Measurements from ENCODE around the gene TTYH1. TPM values are rescaled to one million over a fixed set of nuclear protein-coding genes. Genes with fewer than 3 reads are reported as not detected.

TTYH1 gene
- total RNA-seq, 2 donors from 2014 or later = 0.47 to 2.4 TPM

DNA sequence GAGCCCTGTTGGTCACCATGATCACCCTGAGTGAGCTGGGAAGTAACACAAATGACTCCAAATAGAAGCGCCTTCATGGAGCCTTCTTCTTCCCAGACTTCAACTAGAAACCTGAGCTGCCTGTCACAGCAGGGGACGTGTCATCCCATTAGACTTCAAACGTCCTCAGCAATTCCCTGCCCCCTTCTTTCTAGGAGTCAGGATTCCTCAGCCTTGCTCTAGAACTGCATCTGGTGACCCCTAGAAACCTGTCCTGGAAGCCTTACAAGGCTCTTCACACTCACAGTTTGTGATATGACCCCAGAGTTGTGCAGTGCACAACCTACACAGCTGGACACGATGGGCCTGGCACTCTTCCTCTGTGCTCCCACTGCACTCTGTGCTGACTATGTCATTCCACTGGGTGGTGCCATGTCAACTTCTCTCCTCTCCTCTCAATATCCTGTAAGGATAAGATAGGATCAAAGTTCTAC is 23.6 kb upstream of the TTYH1 start:
- no peak overlapping the region for H3K9ac ChIP-seq (ENCODE audit: low read depth in 2 of 2, low read length in 2 of 2)
- H3K27ac ChIP-seq = no peak overlapping the region
- TF ChIP-seq, protein P1, sequence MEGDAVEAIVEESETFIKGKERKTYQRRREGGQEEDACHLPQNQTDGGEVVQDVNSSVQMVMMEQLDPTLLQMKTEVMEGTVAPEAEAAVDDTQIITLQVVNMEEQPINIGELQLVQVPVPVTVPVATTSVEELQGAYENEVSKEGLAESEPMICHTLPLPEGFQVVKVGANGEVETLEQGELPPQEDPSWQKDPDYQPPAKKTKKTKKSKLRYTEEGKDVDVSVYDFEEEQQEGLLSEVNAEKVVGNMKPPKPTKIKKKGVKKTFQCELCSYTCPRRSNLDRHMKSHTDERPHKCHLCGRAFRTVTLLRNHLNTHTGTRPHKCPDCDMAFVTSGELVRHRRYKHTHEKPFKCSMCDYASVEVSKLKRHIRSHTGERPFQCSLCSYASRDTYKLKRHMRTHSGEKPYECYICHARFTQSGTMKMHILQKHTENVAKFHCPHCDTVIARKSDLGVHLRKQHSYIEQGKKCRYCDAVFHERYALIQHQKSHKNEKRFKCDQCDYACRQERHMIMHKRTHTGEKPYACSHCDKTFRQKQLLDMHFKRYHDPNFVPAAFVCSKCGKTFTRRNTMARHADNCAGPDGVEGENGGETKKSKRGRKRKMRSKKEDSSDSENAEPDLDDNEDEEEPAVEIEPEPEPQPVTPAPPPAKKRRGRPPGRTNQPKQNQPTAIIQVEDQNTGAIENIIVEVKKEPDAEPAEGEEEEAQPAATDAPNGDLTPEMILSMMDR (IDR thresholded peaks at IDR 0.05) = no peak
- H3K4me1 ChIP-seq = no peaks in the 10 kb centered on the region
- H3K9me3 ChIP-seq = no peaks in the 10 kb centered on the region
- intact Hi-C loops (cut with DNase I) = no loop called here
- no peaks in the 10 kb centered on the region for H3K36me3 ChIP-seq
- H3K27me3 ChIP-seq = no peaks in the 10 kb centered on the region
- no peak overlapping the region for H3K4me3 ChIP-seq
- no peak for DNase-seq

DNA sequence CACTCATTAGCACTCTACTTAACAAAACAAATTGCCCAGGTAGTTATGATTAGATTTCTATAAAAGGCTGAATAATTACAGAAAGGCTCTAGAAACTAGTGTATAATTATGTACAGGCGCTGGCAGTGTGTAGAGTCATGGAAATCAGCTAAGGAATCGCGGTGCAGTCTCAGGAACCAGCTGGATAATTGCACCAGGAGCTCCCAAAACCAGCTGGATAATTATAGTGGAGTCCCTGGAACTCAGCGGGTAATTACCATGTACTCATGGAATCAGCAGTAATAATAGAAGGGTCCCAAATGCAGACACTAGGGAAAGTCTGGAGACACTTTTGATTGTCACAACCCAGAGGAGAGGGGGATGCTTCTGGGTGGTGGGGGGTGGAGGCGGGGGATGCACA is 23.2 kb upstream of the TTYH1 start:
- H3K27ac ChIP-seq = no peak overlapping the region
- no peaks in the 10 kb centered on the region for H3K9me3 ChIP-seq
- H3K36me3 ChIP-seq = no peaks in the 10 kb centered on the region
- no peaks in the 10 kb centered on the region for H3K27me3 ChIP-seq
- TF ChIP-seq, protein P1 (IDR thresholded peaks at IDR 0.05) = no peak
- DNase-seq = no peak
- no peak overlapping the region for H3K9ac ChIP-seq (ENCODE audit: low read depth in 2 of 2, low read length in 2 of 2)
- intact Hi-C loops (cut with DNase I) = no loop called here
- H3K4me1 ChIP-seq = no peaks in the 10 kb centered on the region
- no peak overlapping the region for H3K4me3 ChIP-seq

DNA sequence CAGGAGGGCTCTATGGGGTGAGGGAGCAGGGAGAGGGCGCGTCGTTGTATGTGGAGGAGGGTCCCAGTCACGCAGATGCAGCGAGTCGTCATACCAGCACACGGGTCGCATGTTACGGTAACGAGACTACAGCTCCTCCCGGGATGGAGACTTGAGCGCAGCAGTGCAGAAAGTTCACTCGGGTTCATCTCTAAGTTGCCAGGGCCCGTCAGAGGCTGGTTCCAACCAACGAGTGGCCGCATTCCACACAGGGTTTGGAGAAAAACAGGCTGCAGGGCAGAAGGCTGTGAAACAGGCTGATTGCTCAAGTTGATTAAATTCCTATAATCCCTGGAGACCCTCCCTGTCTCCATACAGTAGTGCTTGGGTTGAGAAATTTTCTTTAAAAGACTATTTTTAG is 21.9 kb upstream of the TTYH1 start:
- Histone ChIP-seq H3K9ac (ENCODE audit: low read depth in 2 of 2, low read length in 2 of 2) (no peak overlapping the region), H3K4me3 (no peak overlapping the region), H3K36me3 (no peaks in the 10 kb centered on the region), H3K4me1 (no peaks in the 10 kb centered on the region), H3K27me3 (no peaks in the 10 kb centered on the region), H3K27ac (no peak overlapping the region), H3K9me3 (no peaks in the 10 kb centered on the region)
- intact Hi-C loops (cut with DNase I) = no loop called here
- no peak for DNase-seq
- TF ChIP-seq, protein P1 (IDR thresholded peaks at IDR 0.05) = no peak

DNA sequence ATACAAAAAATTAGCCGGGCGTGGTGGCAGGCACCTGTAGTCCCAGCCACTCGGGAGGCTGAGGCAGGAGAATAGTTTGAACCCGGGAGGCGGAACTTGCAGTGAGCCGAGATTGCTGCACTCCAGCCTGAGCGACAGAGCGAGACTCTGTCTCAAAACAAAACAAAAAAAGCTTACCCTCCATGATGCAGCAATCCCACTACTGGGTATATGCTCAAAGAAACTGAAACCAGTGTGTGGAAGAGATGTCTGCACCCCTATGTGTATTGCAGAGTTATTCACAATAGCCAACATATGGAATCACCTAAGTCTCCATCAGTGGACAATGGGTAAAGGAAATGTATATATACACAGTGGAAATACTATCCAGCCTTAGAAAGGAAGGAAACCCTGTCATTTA is 19.6 kb upstream of the TTYH1 start:
- no peak overlapping the region for H3K9ac ChIP-seq (ENCODE audit: low read depth in 2 of 2, low read length in 2 of 2)
- H3K36me3 ChIP-seq = no peaks in the 10 kb centered on the region
- H3K27ac ChIP-seq = no peak overlapping the region
- no peaks in the 10 kb centered on the region for H3K4me1 ChIP-seq
- intact Hi-C loops (cut with DNase I) = no loop called here
- DNase-seq = no peak
- H3K4me3 ChIP-seq = no peak overlapping the region
- no peaks in the 10 kb centered on the region for H3K9me3 ChIP-seq
- TF ChIP-seq, protein P1 (IDR thresholded peaks at IDR 0.05) = no peak
- no peaks in the 10 kb centered on the region for H3K27me3 ChIP-seq

DNA sequence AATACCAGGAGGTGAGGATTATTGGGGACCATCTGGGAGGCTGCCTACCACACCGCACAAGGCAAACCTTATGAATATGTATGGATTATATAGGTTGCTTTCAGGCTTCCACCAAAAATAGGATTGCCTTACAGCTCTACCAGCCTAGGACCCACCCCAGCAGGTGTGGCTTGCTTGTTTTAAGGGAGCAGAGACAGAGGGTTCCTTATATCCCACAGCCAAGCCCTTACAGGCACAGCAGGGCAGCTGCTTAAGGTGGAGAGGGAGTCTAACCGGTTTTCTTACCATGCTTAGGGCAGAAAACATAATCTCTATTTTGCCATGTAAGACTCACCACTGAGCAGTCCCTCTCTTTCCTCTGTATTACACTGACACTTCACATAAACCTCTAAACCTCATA is 16.1 kb upstream of the TTYH1 start:
- no peaks in the 10 kb centered on the region for H3K4me1 ChIP-seq
- H3K9ac ChIP-seq (ENCODE audit: low read depth in 2 of 2, low read length in 2 of 2) = no peak overlapping the region
- intact Hi-C loops (cut with DNase I) = no loop called here
- H3K4me3 ChIP-seq = no peak overlapping the region
- no peaks in the 10 kb centered on the region for H3K27me3 ChIP-seq
- no peak overlapping the region for H3K27ac ChIP-seq
- DNase-seq = no peak
- no peaks in the 10 kb centered on the region for H3K9me3 ChIP-seq
- no peaks in the 10 kb centered on the region for H3K36me3 ChIP-seq
- TF ChIP-seq, protein P1 (IDR thresholded peaks at IDR 0.05) = no peak

DNA sequence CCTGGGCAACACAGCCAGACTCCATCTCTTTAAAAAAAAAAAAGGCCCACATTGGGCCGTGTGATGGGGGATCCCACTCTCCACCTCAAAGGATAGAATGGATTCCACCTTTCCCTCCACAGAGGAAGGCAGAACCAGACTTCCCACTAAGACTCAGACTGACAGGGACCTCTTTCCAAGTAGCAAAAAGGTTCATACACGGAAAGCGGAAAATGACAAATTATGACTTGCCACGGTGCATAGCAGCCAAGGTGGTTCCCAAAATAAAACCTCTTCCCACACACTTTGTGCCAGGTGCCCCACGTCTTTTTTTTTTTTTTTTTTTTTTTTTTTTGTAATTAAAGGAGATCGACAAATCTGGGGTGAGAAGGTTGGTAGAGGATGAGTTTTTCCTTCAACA is 14.4 kb upstream of the TTYH1 start:
- TF ChIP-seq, protein P1 (IDR thresholded peaks at IDR 0.05) = no peak
- Histone ChIP-seq H3K36me3 (no peaks in the 10 kb centered on the region), H3K27me3 (no peaks in the 10 kb centered on the region), H3K27ac (no peak overlapping the region), H3K9ac (ENCODE audit: low read depth in 2 of 2, low read length in 2 of 2) (no peak overlapping the region), H3K9me3 (no peaks in the 10 kb centered on the region), H3K4me1 (no peaks in the 10 kb centered on the region), H3K4me3 (no peak overlapping the region)
- DNase-seq = no peak
- intact Hi-C loops (cut with DNase I) = no loop called here

Data from colonic mucosa (tissue), 4 donors.